GM12875 (cell line): ENCODE measurements around the gene TMEM178B.

Experiments
- H3K4me3 ChIP-seq: one replicate; pipeline ENCODE4 v1.5.1; 2011; ENCODE audit warnings: low read depth, low read length, control low read depth
- TF ChIP-seq, protein P1 (sequence below): IDR thresholded peaks from 2 replicates; pipeline ENCODE4 v1.5.1; 2011; ENCODE audit warnings: low read depth, mild to moderate bottlenecking, control low read depth, inconsistent platforms, low read length, moderate library complexity, borderline replicate concordance; ENCODE audit not compliant: insufficient read depth

TMEM178B gene

GRCh38 chr7:141281311-141281710, 207.4 kb downstream of the TMEM178B start:
- TF ChIP-seq, protein P1, sequence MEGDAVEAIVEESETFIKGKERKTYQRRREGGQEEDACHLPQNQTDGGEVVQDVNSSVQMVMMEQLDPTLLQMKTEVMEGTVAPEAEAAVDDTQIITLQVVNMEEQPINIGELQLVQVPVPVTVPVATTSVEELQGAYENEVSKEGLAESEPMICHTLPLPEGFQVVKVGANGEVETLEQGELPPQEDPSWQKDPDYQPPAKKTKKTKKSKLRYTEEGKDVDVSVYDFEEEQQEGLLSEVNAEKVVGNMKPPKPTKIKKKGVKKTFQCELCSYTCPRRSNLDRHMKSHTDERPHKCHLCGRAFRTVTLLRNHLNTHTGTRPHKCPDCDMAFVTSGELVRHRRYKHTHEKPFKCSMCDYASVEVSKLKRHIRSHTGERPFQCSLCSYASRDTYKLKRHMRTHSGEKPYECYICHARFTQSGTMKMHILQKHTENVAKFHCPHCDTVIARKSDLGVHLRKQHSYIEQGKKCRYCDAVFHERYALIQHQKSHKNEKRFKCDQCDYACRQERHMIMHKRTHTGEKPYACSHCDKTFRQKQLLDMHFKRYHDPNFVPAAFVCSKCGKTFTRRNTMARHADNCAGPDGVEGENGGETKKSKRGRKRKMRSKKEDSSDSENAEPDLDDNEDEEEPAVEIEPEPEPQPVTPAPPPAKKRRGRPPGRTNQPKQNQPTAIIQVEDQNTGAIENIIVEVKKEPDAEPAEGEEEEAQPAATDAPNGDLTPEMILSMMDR: no peak
- no peak overlapping the region for H3K4me3 ChIP-seq

DNA sequence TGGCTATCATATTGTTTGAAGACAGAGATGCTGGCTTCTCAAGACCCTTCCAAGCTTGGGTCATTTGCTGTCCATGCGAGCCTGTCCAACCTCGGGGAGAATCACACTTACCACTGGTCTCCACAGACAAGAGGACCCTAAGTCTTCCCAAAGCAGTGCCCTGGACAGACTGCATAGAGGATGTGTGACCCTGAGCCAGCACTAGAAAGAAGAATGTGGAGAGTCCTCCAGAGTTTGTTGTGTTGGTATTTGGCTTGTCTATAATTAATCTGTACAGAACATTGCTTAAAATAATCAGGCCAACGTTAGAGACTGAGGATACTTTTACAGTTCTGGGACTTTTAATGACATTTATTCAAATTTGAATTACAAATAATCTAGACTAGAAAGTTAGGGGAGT, 212.7 kb downstream of the TMEM178B start:
- TF ChIP-seq, protein P1: no peak
- H3K4me3 ChIP-seq: no peak overlapping the region

DNA sequence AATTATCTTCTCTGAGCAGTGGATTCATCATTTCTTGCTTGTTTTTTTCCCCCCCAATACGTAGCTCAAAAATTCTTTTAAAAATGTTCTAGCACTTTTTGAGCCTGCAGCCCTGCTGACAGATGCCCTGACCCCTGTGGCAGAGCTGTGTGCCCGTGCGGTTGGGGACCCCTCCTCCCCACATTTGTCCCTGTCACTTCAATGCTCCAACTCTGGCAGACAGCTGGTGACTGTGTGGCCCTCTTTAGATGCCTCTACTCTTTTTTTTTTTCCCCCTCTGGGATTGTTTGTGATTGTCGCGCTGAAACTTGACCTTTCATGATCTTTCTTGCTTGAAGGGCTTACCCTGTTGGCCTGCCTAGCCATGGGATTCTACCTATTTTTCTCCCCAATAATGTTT, 214.1 kb downstream of the TMEM178B start:
- TF ChIP-seq, protein P1: no peak
- H3K4me3 ChIP-seq: no peak overlapping the region

DNA sequence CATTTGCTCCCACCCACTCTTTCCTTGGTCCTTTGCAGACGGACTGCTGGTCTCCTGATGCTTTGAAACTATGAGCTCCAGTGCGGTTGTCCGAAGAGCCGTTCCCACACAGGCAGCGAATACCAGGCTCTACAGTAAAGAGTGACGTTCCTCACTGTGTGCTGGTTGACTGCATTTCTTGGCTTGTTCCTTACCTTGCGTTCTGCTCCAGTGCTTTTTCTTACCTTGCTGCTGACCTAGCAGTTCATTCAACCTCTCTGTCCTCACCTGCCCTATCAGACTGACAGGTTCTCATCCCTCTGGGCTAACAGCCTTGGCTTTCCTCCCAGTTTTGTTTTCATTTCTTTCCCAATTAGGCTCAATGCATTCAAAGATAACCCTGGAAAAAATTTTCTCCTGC, 214.8 kb downstream of the TMEM178B start:
- H3K4me3 ChIP-seq: no peak overlapping the region
- TF ChIP-seq, protein P1: no peak

- TF ChIP-seq, protein P1: no peak
These were observed 216.5 kb downstream of the TMEM178B start for GRCh38 chr7:141290365-141290764.

GRCh38 chr7:141290973-141291372, 217.1 kb downstream of the TMEM178B start:
- TF ChIP-seq, protein P1: no peak
- H3K4me3 ChIP-seq: no peak overlapping the region

More at GRCh38 chr7:141290365-141290764, 216.5 kb downstream of the TMEM178B start:
- H3K4me3 ChIP-seq: no peak overlapping the region

DNA sequence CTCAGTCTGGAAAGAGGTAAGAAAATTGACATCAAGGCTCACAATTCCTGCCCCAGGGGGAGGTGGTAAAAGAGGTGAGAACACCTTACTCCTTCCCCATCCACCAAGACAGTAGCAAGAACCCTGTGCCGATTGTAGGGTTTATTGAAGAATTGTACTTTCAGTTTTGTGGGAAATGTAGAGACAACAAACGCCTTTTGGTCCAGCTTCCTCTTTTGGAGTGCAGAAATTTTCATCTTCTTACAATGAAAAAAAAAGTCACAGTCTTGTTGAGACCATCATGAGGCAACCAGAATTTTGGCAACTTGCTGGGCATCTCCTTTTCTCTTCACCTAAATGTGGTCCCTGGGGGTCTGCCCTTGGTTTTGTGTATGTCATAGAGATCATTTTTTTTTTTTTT, 217.7 kb downstream of the TMEM178B start:
- TF ChIP-seq, protein P1: no peak
- H3K4me3 ChIP-seq: no peak overlapping the region
